GM18870 (cell line): ENCODE data around the gene GNPAT.

Experiments
- ATAC-seq: cut with Tn5 transposase; IDR thresholded peaks from one replicate; pipeline ENCODE4 v1.9.1; 2021; ENCODE audit warnings: moderate library complexity; ENCODE audit not compliant: unreplicated experiment

The GNPAT gene

GRCh38 chr1:231241750-231242149, 738 bp downstream of the GNPAT start:
- ATAC-seq = peak; percentile 30

GRCh38 chr1:231242516-231243198, 1.6 kb downstream of the GNPAT start:
- ATAC-seq = no peak

GRCh38 chr1:231248778-231249177, 7.8 kb downstream of the GNPAT start:
- no peak for ATAC-seq

GRCh38 chr1:231252336-231252735, 11.3 kb downstream of the GNPAT start:
- no peak for ATAC-seq

- no peak for ATAC-seq
Observed at GRCh38 chr1:231260351-231260750, 19.3 kb downstream of the GNPAT start.

GRCh38 chr1:231264642-231265041, 23.6 kb downstream of the GNPAT start:
- no peak for ATAC-seq

GRCh38 chr1:231265379-231265778, 24.4 kb downstream of the GNPAT start:
- no peak for ATAC-seq

GRCh38 chr1:231266811-231267322, 25.9 kb downstream of the GNPAT start:
- no peak for ATAC-seq

GRCh38 chr1:231272173-231272572, 31.2 kb downstream of the GNPAT start:
- no peak for ATAC-seq

GRCh38 chr1:231272880-231273279, 31.9 kb downstream of the GNPAT start:
- no peak for ATAC-seq

GRCh38 chr1:231274119-231274825, 33.3 kb downstream of the GNPAT start:
- ATAC-seq = no peak

- ATAC-seq = no peak
Observed at GRCh38 chr1:231278100-231278790, 37.2 kb downstream of the GNPAT start.

GRCh38 chr1:231279081-231279480, 38.1 kb downstream of the GNPAT start:
- no peak for ATAC-seq

- no peak for ATAC-seq
Observed at GRCh38 chr1:231279683-231280082, 38.7 kb downstream of the GNPAT start.

GRCh38 chr1:231284441-231284840, 43.4 kb downstream of the GNPAT start:
- no peak for ATAC-seq

- ATAC-seq = no peak
Observed at GRCh38 chr1:231286603-231287002, 45.6 kb downstream of the GNPAT start.

- no peak for ATAC-seq
Observed at GRCh38 chr1:231295938-231296337, 54.9 kb downstream of the GNPAT start.

GRCh38 chr1:231301990-231302389, 61.0 kb downstream of the GNPAT start:
- ATAC-seq = no peak

GRCh38 chr1:231310391-231310934, 69.5 kb downstream of the GNPAT start:
- no peak for ATAC-seq

- ATAC-seq = no peak
Observed at GRCh38 chr1:231311720-231312431, 70.9 kb downstream of the GNPAT start.

- no peak for ATAC-seq
Observed at GRCh38 chr1:231312432-231312788, 71.4 kb downstream of the GNPAT start.
